KMS-11 (cell line): Measurements from ENCODE around the gene SORCS2.
"Not testable (repeated sequence)": the region's sequence is repeated elsewhere in the genome, so short reads cannot be mapped to it uniquely, and the experiment has no call there.

ENCODE experiments used
- H2AFZ ChIP-seq: fragments of 200-600 bp; sonication (generic); 2 replicates; pipeline ENCODE4 v1.6.1; 2016; ENCODE audit warnings: antibody characterized with exemption, mixed run types, low read depth
- H3K27ac ChIP-seq: fragments of 200-600 bp; sonication (generic); 2 replicates; pipeline ENCODE4 v1.6.1; 2016; ENCODE audit warnings: mild to moderate bottlenecking, mixed run types
- H3K27me3 ChIP-seq: fragments of 200-600 bp; sonication (generic); 2 replicates; pipeline ENCODE4 v1.6.1; 2017; ENCODE audit warnings: mild to moderate bottlenecking, low read depth, mixed run types, moderate library complexity; ENCODE audit not compliant: insufficient read depth
- H3K36me3 ChIP-seq: fragments of 200-600 bp; sonication (generic); 2 replicates; pipeline ENCODE4 v1.6.1; 2017; ENCODE audit warnings: mild to moderate bottlenecking, mixed run types; ENCODE audit not compliant: insufficient read depth
- H3K4me1 ChIP-seq: fragments of 200-600 bp; sonication (generic); 2 replicates; pipeline ENCODE4 v1.6.1; 2016; ENCODE audit warnings: mild to moderate bottlenecking, low read depth, mixed run types; ENCODE audit not compliant: poor library complexity, severe bottlenecking
- H3K4me2 ChIP-seq: fragments of 200-600 bp; sonication (generic); 2 replicates; pipeline ENCODE4 v1.7.0; 2016; ENCODE audit warnings: mild to moderate bottlenecking, mixed run types
- H3K4me3 ChIP-seq: fragments of 200-600 bp; sonication (generic); IDR thresholded peaks from 2 replicates; pipeline ENCODE4 v1.6.1; 2017; ENCODE audit warnings: low read depth, low read length, mixed read lengths; ENCODE audit not compliant: insufficient read depth
- H3K79me2 ChIP-seq: fragments of 200-600 bp; sonication (generic); 2 replicates; pipeline ENCODE4 v1.6.1; 2016; ENCODE audit warnings: low read depth, mixed run types; ENCODE audit not compliant: insufficient read depth
- H3K9ac ChIP-seq: fragments of 200-600 bp; sonication (generic); 2 replicates; pipeline ENCODE4 v1.6.1; 2016; ENCODE audit warnings: mild to moderate bottlenecking, mixed run types
- H4K20me1 ChIP-seq: fragments of 200-600 bp; sonication (generic); 2 replicates; pipeline ENCODE4 v1.6.1; 2016; ENCODE audit warnings: mild to moderate bottlenecking, mixed run types; ENCODE audit not compliant: insufficient read depth
- CTCF ChIP-seq: fragments of 200-600 bp; sonication (generic); conservative IDR thresholded peaks from 2 replicates; pipeline ENCODE4 v1.6.1; 2017; ENCODE audit warnings: low read depth, mild to moderate bottlenecking, antibody characterized with exemption, low read length, moderate library complexity, mixed read lengths

SORCS2 gene

GRCh38 chr4:7573576-7574091, 381.3 kb downstream of the SORCS2 start:
- Histone ChIP-seq H3K4me3 (no peak overlapping the region), H3K27me3 (peaks cover 3% of the 10 kb centered on the region; the same call in 1 of the 2 replicates), H2AFZ (no peak overlapping the region), H3K79me2 (no peaks in the 10 kb centered on the region), H3K27ac (no peak overlapping the region), H3K36me3 (no peaks in the 10 kb centered on the region), H4K20me1 (no peaks in the 10 kb centered on the region), H3K9ac (no peak overlapping the region), H3K4me2 (no peak overlapping the region), H3K4me1 (no peaks in the 10 kb centered on the region)
- TF ChIP-seq CTCF, result no peak

- peaks cover 3% of the 10 kb centered on the region; the same call in 1 of the 2 replicates for H3K27me3 ChIP-seq
- no peaks in the 10 kb centered on the region for H3K79me2 ChIP-seq
- no peak overlapping the region for H3K4me3 ChIP-seq
- no peak overlapping the region for H3K9ac ChIP-seq
- H4K20me1 ChIP-seq, result no peaks in the 10 kb centered on the region
- no peak overlapping the region for H3K27ac ChIP-seq
- no peaks in the 10 kb centered on the region for H3K36me3 ChIP-seq
- no peak for TF ChIP-seq CTCF
- H3K4me1 ChIP-seq, result no peaks in the 10 kb centered on the region
- no peak overlapping the region for H2AFZ ChIP-seq
- no peak overlapping the region for H3K4me2 ChIP-seq
Observed at GRCh38 chr4:7574287-7575014, 382.1 kb downstream of the SORCS2 start.

GRCh38 chr4:7575426-7575825, 383.1 kb downstream of the SORCS2 start:
- no peaks in the 10 kb centered on the region for H4K20me1 ChIP-seq
- H2AFZ ChIP-seq, result no peak overlapping the region
- H3K4me3 ChIP-seq, result no peak overlapping the region
- no peaks in the 10 kb centered on the region for H3K79me2 ChIP-seq
- no peaks in the 10 kb centered on the region for H3K36me3 ChIP-seq
- H3K27me3 ChIP-seq, result peaks cover 3% of the 10 kb centered on the region; the same call in 1 of the 2 replicates
- H3K4me2 ChIP-seq, result no peak overlapping the region
- no peak for TF ChIP-seq CTCF
- no peak overlapping the region for H3K9ac ChIP-seq
- no peak overlapping the region for H3K27ac ChIP-seq
- H3K4me1 ChIP-seq, result no peaks in the 10 kb centered on the region

DNA sequence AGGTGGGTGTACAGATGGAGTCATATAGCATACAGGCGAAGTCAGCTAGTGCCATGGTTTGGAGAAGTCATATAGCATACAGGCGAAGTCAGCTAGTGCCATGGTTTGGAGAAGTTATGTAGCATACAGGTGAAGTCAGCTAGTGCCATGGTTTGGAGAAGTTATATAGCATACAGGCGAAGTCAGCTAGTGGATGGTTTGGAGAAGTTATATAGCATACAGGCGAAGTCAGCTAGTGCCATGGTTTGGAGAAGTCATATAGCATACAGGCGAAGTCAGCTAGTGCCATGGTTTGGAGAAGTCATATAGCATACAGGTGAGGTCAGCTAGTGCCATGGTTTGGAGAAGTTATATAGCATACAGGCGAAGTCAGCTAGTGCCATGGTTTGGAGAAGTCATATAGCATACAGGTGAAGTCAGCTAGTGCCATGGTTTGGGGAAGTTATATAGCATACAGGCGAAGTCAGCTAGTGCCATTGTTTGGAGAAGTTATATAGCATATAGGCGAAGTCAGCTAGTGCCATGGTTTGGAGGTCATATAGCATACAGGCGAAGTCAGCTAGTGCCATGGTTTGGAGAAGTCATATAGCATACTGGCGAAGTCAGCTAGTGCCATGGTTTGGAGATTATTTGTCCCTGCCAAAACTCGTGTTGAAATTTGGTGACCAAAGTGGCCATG, 385.2 kb downstream of the SORCS2 start:
- not testable (repeated sequence) for H3K27ac ChIP-seq

DNA sequence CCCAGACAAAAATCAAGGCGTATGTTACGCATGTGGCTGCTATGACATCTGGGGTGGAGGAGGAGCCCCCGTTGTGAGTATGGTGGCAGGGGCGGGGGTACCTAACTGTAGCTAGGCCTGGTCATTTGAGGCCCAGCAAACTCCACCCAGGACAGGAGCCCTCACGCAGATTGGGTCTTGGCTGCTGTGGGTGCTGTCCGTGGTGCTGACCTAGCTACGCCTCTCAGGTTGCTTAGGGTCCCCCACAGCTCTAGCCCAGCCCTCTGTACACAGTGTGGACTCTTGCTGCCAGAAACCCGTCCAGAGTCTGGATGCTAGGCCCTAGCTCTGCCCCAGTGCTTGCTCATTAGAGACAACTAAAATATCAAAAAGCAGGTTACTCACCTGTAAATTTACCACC, 389.1 kb downstream of the SORCS2 start:
- no peaks in the 10 kb centered on the region for H3K79me2 ChIP-seq
- H3K4me3 ChIP-seq, result no peak overlapping the region
- no peaks in the 10 kb centered on the region for H3K4me1 ChIP-seq
- H4K20me1 ChIP-seq, result no peaks in the 10 kb centered on the region
- no peaks in the 10 kb centered on the region for H3K27me3 ChIP-seq
- H2AFZ ChIP-seq, result no peak overlapping the region
- H3K4me2 ChIP-seq, result no peak overlapping the region
- no peaks in the 10 kb centered on the region for H3K36me3 ChIP-seq
- H3K9ac ChIP-seq, result no peak overlapping the region
- no peak overlapping the region for H3K27ac ChIP-seq
- no peak for TF ChIP-seq CTCF

More for the DNA sequence above, 385.2 kb downstream of the SORCS2 start:
- not testable (repeated sequence) for H3K27me3 ChIP-seq, H4K20me1 ChIP-seq, H3K79me2 ChIP-seq, H3K4me3 ChIP-seq, H3K4me1 ChIP-seq, H2AFZ ChIP-seq, H3K9ac ChIP-seq, H3K4me2 ChIP-seq, H3K36me3 ChIP-seq
